ENCODE measurements around the gene KRTAP5-10.
"Not testable (repeated sequence)": the region's sequence is repeated elsewhere in the genome, so short reads cannot be mapped to it uniquely, and the experiment has no call there.

KRTAP5-10 gene, protein sequence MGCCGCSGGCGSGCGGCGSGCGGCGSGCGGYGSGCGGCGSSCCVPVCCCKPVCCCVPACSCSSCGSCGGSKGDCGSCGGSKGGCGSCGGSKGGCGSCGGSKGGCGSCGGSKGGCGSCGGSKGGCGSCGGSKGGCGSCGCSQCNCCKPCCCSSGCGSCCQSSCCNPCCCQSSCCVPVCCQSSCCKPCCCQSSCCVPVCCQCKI

DNA sequence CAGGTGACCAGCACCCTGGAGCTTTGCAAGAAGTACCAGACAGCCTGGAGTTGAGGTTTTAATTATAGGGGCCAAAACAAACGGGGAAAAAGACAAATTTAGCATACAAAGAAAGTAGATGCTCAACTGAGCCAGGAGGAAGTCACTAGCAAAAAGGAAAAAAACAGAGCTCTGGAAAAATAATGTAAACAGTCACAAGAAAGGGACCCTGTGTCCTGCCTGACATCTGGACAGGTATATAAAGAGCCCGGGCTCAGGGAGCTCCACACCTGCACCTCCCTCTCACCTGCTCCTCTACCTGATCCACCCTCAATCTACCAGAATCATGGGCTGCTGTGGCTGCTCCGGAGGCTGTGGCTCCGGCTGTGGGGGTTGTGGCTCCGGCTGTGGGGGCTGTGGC is at the start of gene KRTAP5-10:
Gene KRTAP5-10 (plus strand): TSS at position 301 of the 400 bp plus-strand sequence. CDS start 25 bp downstream, at position 326.
- DNase-seq (ENCODE audit: low read depth): no peak
- TF ChIP-seq, protein P1, sequence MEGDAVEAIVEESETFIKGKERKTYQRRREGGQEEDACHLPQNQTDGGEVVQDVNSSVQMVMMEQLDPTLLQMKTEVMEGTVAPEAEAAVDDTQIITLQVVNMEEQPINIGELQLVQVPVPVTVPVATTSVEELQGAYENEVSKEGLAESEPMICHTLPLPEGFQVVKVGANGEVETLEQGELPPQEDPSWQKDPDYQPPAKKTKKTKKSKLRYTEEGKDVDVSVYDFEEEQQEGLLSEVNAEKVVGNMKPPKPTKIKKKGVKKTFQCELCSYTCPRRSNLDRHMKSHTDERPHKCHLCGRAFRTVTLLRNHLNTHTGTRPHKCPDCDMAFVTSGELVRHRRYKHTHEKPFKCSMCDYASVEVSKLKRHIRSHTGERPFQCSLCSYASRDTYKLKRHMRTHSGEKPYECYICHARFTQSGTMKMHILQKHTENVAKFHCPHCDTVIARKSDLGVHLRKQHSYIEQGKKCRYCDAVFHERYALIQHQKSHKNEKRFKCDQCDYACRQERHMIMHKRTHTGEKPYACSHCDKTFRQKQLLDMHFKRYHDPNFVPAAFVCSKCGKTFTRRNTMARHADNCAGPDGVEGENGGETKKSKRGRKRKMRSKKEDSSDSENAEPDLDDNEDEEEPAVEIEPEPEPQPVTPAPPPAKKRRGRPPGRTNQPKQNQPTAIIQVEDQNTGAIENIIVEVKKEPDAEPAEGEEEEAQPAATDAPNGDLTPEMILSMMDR (conservative IDR thresholded peaks at IDR 0.05; ENCODE audit: low read length): no peak
- no peak within 1 kb of the TSS for H3K4me3 ChIP-seq (ENCODE audit: low read length)

DNA sequence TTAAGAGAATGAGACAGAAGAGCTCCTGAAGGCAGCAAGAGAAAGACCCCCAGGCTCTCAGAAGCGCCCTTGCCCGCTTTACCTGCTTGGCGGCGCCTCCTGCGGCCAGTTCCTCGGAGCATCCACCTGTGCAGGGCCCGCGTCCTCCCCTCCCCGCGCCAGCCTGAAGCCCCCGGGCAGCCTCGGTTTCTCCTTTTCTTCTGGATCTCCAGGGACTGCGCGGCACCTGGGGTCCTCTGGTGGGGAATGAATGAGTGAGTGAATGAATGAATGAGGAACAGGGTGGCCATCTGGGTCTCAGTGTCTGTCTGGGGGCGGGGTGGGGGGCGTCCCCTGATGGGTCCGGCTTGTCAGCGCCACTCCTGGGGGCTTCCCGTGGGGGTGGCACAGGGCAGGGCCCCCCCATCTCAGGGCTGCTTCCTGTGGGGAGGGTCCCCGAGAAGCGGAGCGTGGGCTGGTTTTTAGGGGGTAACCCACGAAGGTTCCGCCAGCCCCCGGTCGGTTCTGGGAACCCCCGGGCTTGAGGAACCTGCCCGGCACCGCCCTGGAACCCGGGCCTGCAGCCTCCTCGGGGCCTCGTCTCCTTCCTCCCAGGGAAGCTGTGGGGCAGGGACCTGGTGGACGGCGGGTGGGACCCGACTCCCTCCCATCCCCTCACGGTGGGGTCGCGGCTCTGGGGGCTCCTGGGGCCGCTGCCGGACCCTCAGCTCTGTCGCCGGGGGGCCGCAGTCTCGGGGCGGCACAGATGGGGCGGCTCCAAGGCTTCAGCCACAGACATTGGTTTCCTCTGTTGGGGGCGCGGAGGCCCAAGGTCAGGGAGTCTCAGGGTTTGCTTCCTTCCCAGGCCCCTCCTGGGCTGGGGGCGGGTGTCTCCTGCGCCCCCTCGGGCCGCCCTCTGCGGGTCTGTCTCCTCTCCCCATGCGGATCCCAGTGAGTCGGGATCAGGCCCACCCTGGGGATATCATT is 46.6 kb upstream of the KRTAP5-10 start:
- TF ChIP-seq, protein P1 (conservative IDR thresholded peaks at IDR 0.05; ENCODE audit: low read length): no peak

DNA sequence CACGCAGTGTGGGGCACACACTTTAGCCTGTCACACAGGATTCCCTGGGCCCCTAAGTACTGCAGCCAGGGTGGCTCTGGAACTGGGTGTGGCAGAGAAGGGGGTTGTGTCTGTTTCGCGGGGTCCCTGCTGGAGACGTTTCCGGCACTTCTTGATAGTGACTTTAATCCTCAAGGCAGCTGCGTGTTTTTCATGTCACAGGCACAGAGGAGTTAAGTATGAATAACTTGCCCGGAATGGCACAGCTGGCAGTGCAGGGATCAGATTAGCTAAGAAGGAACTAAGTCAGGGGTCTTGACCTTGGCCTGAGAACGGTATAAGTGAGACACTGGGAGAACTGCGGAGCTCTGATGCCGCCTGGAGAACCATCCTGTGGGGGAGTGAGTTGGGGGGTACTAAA is 45.8 kb upstream of the KRTAP5-10 start:
- TF ChIP-seq, protein P1 (conservative IDR thresholded peaks at IDR 0.05; ENCODE audit: low read length): no peak
- no peak for DNase-seq (ENCODE audit: low read depth)
- H3K4me3 ChIP-seq (ENCODE audit: low read length): no peak overlapping the region

More for the DNA sequence above, 46.6 kb upstream of the KRTAP5-10 start:
- no peak for DNase-seq (ENCODE audit: low read depth)
- H3K4me3 ChIP-seq (ENCODE audit: low read length): no peak overlapping the region

DNA sequence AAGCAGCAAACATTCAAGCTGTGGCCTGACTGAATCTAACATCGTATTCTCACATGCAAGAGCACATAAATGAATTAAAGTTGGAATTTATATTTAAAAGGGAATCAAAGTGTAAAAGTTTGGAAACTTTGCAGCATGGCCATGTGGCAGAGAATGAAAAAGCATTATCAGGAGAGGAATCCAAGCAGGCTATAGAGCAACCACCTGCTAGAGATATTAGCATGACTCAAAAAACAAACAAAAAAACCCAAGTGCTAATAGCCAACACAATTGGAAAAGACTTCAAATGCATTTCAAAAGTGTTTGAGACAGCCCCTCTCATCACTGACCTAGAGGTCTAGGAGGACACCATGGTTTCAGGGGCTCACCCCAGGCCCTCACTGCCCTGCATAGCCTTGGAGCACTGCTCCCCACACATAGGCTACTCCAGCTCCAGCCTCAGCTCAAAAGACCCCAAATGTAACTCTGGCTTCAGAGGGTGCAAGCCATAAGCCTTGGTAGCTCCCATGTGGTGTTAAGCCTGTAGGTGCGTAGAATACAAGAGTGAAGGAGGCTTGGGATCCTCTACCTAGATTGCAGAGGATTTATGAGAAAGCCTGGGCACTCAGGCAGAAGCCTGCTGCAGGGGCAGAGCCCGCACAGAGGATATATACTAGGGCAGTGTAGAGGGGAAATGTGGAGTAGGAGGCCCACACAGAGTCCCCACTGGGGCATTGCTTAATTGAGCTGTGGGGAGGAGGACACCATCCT is 40.0 kb upstream of the KRTAP5-10 start:
- H3K4me3 ChIP-seq (ENCODE audit: low read length): no peak overlapping the region
- no peak for DNase-seq (ENCODE audit: low read depth)
- TF ChIP-seq, protein P1 (conservative IDR thresholded peaks at IDR 0.05; ENCODE audit: low read length): no peak

DNA sequence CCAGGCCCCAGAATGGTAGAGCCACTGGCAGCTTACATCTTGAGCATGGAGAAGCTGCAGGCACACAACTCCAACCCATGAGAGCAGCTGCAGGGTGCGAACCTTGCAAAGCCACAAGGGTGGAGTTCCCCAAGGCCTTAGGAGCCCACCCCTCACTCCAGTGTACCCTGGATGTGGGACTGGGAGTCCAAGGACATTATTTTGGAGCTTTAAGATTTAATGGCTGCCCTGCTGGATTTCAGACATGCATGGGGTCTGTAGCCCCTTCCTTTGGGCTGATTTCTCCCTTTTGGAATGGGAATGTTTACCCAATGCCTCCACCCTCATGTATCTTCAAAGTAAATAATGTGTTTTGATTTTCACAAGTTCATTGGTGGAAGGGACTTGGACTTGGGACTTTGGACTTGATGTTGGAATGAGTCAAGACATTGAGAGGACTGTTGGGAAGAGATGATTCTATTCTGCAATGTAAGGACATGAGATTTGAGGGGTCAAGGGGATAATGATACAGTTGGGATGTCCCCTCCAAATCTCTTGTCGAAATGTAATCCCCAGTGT is 39.3 kb upstream of the KRTAP5-10 start:
- no peak overlapping the region for H3K4me3 ChIP-seq (ENCODE audit: low read length)
- DNase-seq (ENCODE audit: low read depth): no peak
- TF ChIP-seq, protein P1 (conservative IDR thresholded peaks at IDR 0.05; ENCODE audit: low read length): no peak

GRCh38 chr11:71526796-71527575 is 38.4 kb upstream of the KRTAP5-10 start, which contains the start of gene KRTAP5-7:
TSS of gene KRTAP5-7 (plus strand) at chr11:71527267. CDS start at chr11:71527301, 34 bp downstream.
- DNase-seq (ENCODE audit: low read depth); H3K4me3 ChIP-seq (ENCODE audit: low read length): not testable (repeated sequence)
